ENCODE measurements around the gene MRGPRE.

Gene MRGPRE

GRCh38 chr11:3226846-3227567 is 5.2 kb downstream of the MRGPRE start:
- no peak for DNase-seq (ENCODE audit: low read depth, low spot score)

- no peak for DNase-seq (ENCODE audit: low read depth, low spot score)
These were observed 6.1 kb downstream of the MRGPRE start for GRCh38 chr11:3225826-3226750.

- no peak for DNase-seq (ENCODE audit: low read depth, low spot score)
These were observed 7.0 kb downstream of the MRGPRE start for GRCh38 chr11:3225159-3225758.

GRCh38 chr11:3224401-3225057 is 7.7 kb downstream of the MRGPRE start:
- DNase-seq (ENCODE audit: low read depth, low spot score) = no peak

DNA sequence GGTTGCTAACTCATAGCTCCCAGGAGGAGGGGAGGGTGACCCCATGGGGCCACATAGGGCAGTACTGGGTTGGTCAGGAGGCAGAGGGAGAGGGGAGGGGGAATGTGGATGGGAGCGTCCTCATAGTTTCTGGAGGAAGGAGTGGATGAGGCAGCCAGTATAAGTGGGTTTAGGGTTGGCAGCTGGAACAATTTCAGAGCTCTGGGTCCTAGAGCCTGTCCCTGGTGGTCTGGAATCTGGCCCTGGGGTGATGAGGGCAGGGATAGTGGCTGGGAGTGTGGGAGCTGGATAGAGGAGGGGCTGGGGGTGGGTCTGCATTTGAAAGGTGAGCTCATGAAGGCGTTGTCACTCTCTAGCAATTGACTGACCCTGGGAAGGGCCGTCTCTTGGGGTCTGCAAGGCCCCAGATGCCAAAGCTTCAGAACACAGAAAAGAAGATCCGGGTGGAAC is 8.3 kb downstream of the MRGPRE start:
- no peak for DNase-seq (ENCODE audit: low read depth, low spot score)

GRCh38 chr11:3222941-3223915 is 9.0 kb downstream of the MRGPRE start:
- DNase-seq (ENCODE audit: low read depth, low spot score) = no peak

GRCh38 chr11:3222003-3222855 is 10.0 kb downstream of the MRGPRE start:
- DNase-seq (ENCODE audit: low read depth, low spot score) = no peak

- DNase-seq (ENCODE audit: low read depth, low spot score) = no peak
These were observed 10.7 kb downstream of the MRGPRE start for GRCh38 chr11:3221408-3222002.

GRCh38 chr11:3220521-3221407 is 11.5 kb downstream of the MRGPRE start:
- DNase-seq (ENCODE audit: low read depth, low spot score) = no peak

DNA sequence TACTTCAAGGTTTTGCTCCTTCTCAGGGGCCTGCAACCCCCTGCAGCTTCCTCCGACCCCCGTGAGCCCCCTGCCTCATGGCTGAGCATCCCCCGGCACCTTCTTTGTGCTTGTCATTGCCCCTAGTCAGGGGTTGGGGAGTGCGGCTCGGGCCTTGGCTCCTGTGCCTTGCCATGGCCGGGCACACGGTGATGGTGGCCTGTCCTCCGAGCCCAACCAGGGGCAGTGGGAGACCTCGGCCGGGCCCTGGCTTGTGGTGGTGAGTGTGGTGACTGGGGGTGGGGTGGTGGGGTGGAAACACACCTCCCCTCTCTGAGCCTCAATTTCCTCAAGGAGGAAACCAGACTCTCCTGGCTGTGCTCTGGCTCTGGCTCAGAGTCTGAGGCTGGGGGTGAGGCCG is 12.1 kb downstream of the MRGPRE start:
- no peak for DNase-seq (ENCODE audit: low read depth, low spot score)

GRCh38 chr11:3219281-3219892 is 12.8 kb downstream of the MRGPRE start:
- DNase-seq (ENCODE audit: low read depth, low spot score) = no peak

DNA sequence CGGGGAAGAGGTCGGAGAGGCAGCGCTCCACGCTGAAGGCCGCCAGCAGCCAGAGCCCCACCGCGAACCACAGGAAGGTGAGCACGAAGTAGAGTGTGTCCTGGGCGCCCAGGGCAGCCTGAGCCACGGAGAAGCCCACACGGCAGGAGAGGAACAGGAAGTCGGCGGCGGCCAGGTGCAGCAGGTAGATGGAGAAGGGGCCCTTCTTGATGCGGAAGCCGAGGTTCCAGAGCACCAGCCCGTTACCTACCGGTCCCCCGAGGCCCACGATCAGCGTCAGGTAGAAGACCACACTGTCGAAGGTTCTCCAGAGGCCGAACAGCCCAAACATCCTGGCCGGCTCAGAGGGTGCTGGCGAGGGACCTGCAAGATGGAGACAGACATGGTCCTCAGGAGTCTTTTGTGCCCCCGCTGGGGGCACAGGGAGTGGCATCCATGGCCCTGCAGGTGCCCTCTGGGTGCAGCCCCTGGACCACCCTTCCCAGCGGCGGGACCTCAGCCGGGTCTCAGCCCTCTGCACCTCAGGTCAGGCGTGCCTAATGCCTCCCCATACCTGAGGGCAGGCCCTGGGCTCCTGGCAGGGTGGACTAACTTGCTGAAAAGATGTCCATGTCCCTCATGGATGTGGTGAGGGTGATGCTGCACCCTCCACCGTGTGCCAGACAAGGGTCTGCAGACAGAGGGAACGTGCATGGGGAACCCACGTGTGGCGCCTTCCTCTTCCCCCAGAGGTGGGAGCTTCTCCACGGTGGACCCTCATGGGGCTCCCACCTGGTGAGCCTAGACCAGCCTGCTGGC is 13.5 kb downstream of the MRGPRE start, which contains the start of gene MRGPRG:
TSS of gene MRGPRG (minus strand) at position 331 of the 798 bp plus-strand sequence. CDS start at position 331, 0 bp downstream.
- DNase-seq (ENCODE audit: low read depth, low spot score) = no peak

DNA sequence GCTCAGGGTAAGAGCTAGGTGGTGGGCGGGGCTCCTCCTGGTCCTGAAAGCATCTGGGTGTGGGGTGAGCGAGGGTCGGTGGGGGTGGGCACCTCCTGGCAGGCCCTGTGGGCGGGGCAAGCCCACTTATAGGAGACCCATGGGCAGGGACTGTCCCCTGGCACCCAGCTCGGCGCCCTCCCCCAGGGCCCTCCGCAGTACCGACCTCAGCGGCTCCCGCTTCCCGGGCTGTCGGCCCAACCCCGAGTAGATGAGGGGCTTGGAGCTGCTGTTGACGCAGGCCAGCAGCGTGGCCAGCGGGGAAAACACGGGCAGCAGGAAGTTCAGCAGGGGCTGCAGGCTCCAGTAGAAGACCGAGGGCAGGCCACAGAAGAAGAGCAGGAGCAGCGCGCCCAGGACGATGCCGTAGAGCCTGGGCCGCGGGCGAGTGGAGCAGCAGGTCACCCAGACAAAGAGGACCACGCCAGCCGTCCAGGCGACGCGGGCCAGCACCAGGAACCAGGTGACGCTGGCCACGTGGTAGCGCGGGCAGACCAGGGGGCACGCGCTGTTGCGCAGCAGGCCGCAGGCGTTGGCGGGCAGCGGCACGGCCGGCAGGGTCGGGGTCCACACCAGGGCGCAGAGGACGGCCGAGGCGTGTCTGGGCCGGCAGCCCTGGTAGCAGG is 14.3 kb downstream of the MRGPRE start:
- no peak for DNase-seq (ENCODE audit: low read depth, low spot score)

GRCh38 chr11:3216027-3216525 is 16.1 kb downstream of the MRGPRE start:
- no peak for DNase-seq (ENCODE audit: low read depth, low spot score)

GRCh38 chr11:3215346-3216026 is 16.7 kb downstream of the MRGPRE start:
- no peak for DNase-seq (ENCODE audit: low read depth, low spot score)

DNA sequence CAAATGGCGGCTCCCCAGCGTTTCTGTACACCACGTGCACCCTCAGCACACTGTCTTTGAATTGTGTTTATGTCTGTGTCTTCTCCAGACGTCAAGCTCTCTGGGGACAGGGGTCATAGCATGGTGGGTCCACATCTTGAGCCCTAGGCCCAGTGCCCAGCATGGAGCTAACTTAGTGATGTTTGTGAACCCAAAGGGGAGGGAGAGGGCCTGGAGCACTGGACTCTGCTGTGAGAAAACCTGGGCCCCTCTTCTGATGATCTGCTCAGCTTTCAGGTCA is 17.9 kb downstream of the MRGPRE start:
- no peak for DNase-seq (ENCODE audit: low read depth, low spot score)
